Measurements from ENCODE around the gene DAPK3. TPM values are rescaled to one million over a fixed set of nuclear protein-coding genes. Genes with fewer than 3 reads are reported as not detected.
A peak's percentile ranks its signal among the peaks of the same experiment; 100 is the strongest.
"Not testable (repeated sequence)": the region's sequence is repeated elsewhere in the genome, so short reads cannot be mapped to it uniquely, and the experiment has no call there.

The DAPK3 gene
- total and polyA plus RNA-seq, 9 donors: 51.2 to 88.5 (median 78.9) TPM

GRCh38 chr19:4014541-4015491 lies 43.9 kb upstream of the DAPK3 start:
- H3K4me3 ChIP-seq (ENCODE audit: low read length): no peak overlapping the region
- H3K27ac ChIP-seq (ENCODE audit: low read length): peak overlapping the region; percentile 43
- no peaks in the 10 kb centered on the region for H3K27me3 ChIP-seq (ENCODE audit: control insufficient read depth, insufficient read depth, low read length)
- peaks cover 61% of the 10 kb centered on the region for H3K4me1 ChIP-seq (ENCODE audit: control insufficient read depth, insufficient read depth, low read length)
- no peaks in the 10 kb centered on the region for H3K9me3 ChIP-seq (replicated peaks; ENCODE audit: control insufficient read depth, low read depth, low read length)
- WGBS (ENCODE audit: insufficient coverage): 58% methylated on average over 21 of the region's 25 CpGs
- H3K36me3 ChIP-seq (ENCODE audit: control insufficient read depth, insufficient read depth, low read length): peaks cover 64% of the 10 kb centered on the region
- DNase-seq: no peak

DNA sequence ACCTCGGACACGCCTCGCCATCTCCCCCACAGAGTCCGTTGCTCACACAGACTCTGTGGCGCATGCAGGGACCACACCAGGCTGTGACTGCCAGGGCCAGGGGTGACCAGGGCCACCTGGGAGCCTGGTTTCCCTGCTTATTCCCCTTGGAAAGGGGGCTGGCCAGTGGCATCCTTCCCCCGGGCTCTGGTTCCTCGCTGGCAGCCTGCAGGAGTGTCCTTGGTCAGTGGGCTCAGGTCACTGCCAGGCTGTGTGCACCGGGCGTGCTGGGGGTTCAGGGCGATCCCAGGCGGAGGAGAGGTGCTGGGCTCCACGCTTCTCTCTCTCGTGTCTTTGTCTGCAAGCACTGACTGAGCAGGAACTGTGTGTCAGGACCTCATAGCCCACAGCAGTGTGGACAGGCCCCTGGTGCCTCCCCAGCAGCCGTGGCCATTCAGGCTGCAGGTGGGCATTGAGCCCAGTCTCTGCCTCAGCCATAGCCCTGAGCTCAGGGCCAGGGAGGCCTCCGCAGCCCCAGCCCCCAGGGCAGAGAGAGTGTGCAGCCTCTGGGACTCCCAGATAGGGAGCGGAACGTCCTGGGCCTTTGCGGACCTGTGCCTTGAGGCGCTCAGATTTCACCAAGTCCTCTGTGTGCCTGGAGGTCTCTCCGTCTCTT lies 43.1 kb upstream of the DAPK3 start:
- Histone ChIP-seq H3K36me3 (ENCODE audit: control insufficient read depth, insufficient read depth, low read length) (peaks cover 61% of the 10 kb centered on the region), H3K9me3 (replicated peaks; ENCODE audit: control insufficient read depth, low read depth, low read length) (no peaks in the 10 kb centered on the region), H3K27ac (ENCODE audit: low read length) (no peak overlapping the region), H3K4me3 (ENCODE audit: low read length) (no peak overlapping the region), H3K4me1 (ENCODE audit: control insufficient read depth, insufficient read depth, low read length) (peaks cover 66% of the 10 kb centered on the region), H3K27me3 (ENCODE audit: control insufficient read depth, insufficient read depth, low read length) (no peaks in the 10 kb centered on the region)
- 84% methylated on average over 19 of the region's 20 CpGs for WGBS (ENCODE audit: insufficient coverage)
- DNase-seq: no peak

GRCh38 chr19:4012975-4013634 lies 42.2 kb upstream of the DAPK3 start:
- 94% methylated on average over 31 of the region's 33 CpGs for WGBS (ENCODE audit: insufficient coverage)
- H3K36me3 ChIP-seq (ENCODE audit: control insufficient read depth, insufficient read depth, low read length): peaks cover 56% of the 10 kb centered on the region
- peaks cover 69% of the 10 kb centered on the region for H3K4me1 ChIP-seq (ENCODE audit: control insufficient read depth, insufficient read depth, low read length)
- H3K9me3 ChIP-seq (replicated peaks; ENCODE audit: control insufficient read depth, low read depth, low read length): no peaks in the 10 kb centered on the region
- DNase-seq: no peak
- no peaks in the 10 kb centered on the region for H3K27me3 ChIP-seq (ENCODE audit: control insufficient read depth, insufficient read depth, low read length)
- H3K27ac ChIP-seq (ENCODE audit: low read length): no peak overlapping the region
- H3K4me3 ChIP-seq (ENCODE audit: low read length): no peak overlapping the region

DNA sequence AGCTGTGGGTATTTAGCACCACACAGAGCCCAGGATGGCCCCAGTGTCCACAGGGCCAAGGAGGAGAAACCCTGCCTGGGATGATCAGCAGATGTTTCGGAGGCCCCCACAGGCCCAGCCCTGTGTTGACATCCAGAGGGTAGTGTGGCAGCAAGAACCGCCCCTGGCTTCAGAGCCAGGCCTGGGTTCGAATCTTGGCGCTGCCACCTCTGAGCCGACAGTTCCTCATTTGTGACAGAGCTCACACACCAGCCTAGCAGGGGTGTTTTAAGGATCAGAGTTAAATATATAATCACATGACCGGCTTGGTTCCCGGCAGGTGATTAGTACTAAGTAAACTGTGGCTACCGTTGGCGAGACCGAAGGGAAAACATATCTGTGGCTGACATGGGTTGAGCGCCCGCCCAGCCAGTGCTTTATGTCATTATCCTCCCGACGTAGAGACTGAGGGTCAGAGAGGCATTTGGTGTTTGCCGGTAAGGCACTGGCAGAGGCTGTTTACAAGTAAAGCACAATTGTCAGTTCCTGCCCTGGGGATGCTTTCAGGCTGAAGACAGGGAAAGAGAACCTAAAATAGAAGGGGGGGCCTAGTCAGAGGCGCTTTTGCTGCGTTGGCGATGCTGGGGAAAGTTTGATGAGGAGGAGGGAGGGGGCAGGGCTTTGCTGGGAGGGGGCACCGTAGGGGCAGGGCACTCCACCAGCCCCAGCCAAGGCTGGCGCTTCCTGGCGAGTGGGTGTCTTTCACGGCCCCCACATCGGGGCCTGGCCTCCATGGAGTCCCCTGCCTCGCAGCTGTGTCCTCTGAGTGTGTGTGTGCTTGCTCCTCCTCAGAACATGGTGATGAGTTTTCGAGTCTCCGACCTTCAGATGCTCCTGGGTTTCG lies 41.4 kb upstream of the DAPK3 start:
- peaks cover 53% of the 10 kb centered on the region for H3K36me3 ChIP-seq (ENCODE audit: control insufficient read depth, insufficient read depth, low read length)
- H3K27ac ChIP-seq (ENCODE audit: low read length): no peak overlapping the region
- no peaks in the 10 kb centered on the region for H3K9me3 ChIP-seq (replicated peaks; ENCODE audit: control insufficient read depth, low read depth, low read length)
- H3K4me3 ChIP-seq (ENCODE audit: low read length): no peak overlapping the region
- peaks cover 68% of the 10 kb centered on the region for H3K4me1 ChIP-seq (ENCODE audit: control insufficient read depth, insufficient read depth, low read length)
- 86% methylated on average over 26 of the region's 27 CpGs for WGBS (ENCODE audit: insufficient coverage)
- DNase-seq: no peak
- no peaks in the 10 kb centered on the region for H3K27me3 ChIP-seq (ENCODE audit: control insufficient read depth, insufficient read depth, low read length)

- H3K36me3 ChIP-seq (ENCODE audit: control insufficient read depth, insufficient read depth, low read length): peaks cover 47% of the 10 kb centered on the region
- H3K4me3 ChIP-seq (ENCODE audit: low read length); DNase-seq; H3K9me3 ChIP-seq (replicated peaks; ENCODE audit: control insufficient read depth, low read depth, low read length); H3K27me3 ChIP-seq (ENCODE audit: control insufficient read depth, insufficient read depth, low read length): not testable (repeated sequence)
- peak overlapping the region; percentile 53 for H3K27ac ChIP-seq (ENCODE audit: low read length)
- peaks cover 71% of the 10 kb centered on the region for H3K4me1 ChIP-seq (ENCODE audit: control insufficient read depth, insufficient read depth, low read length)
- 88% methylated on average over 3 of the region's 6 CpGs for WGBS (ENCODE audit: insufficient coverage)
Observed at GRCh38 chr19:4011430-4011829, 40.5 kb upstream of the DAPK3 start.

DNA sequence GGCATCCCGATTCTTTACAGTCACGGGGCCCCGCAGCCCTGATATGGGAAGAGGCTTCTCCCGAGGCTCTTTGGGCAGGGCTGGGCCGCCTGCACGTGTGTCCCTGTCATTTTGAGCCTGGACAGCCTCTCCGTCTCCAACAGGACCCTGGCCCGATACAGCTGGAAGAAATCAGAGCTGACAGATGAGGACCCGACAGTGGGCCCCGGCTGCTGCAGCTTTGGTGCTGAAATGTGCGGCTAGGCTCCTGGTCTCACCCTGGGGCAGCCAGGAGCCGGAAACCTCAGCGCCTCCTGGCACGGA lies 39.9 kb upstream of the DAPK3 start:
- Histone ChIP-seq H3K4me1 (ENCODE audit: control insufficient read depth, insufficient read depth, low read length) (peaks cover 64% of the 10 kb centered on the region), H3K4me3 (ENCODE audit: low read length) (no peak overlapping the region), H3K36me3 (ENCODE audit: control insufficient read depth, insufficient read depth, low read length) (peaks cover 45% of the 10 kb centered on the region), H3K27me3 (ENCODE audit: control insufficient read depth, insufficient read depth, low read length) (no peaks in the 10 kb centered on the region), H3K9me3 (replicated peaks; ENCODE audit: control insufficient read depth, low read depth, low read length) (no peaks in the 10 kb centered on the region), H3K27ac (ENCODE audit: low read length) (peak overlapping the region; percentile 89)
- no peak for DNase-seq
- WGBS (ENCODE audit: insufficient coverage): 27% methylated on average over 11 of the region's 14 CpGs

- H3K4me3 ChIP-seq (ENCODE audit: low read length): no peak overlapping the region
- WGBS (ENCODE audit: insufficient coverage): 32% methylated on average over 24 of the region's 24 CpGs
- DNase-seq: peak; percentile 68
- H3K4me1 ChIP-seq (ENCODE audit: control insufficient read depth, insufficient read depth, low read length): peaks cover 58% of the 10 kb centered on the region
- H3K27ac ChIP-seq (ENCODE audit: low read length): peak overlapping the region; percentile 89
- H3K27me3 ChIP-seq (ENCODE audit: control insufficient read depth, insufficient read depth, low read length): no peaks in the 10 kb centered on the region
- H3K36me3 ChIP-seq (ENCODE audit: control insufficient read depth, insufficient read depth, low read length): peaks cover 43% of the 10 kb centered on the region
- no peaks in the 10 kb centered on the region for H3K9me3 ChIP-seq (replicated peaks; ENCODE audit: control insufficient read depth, low read depth, low read length)
Observed at GRCh38 chr19:4009990-4010807, 39.3 kb upstream of the DAPK3 start.

DNA sequence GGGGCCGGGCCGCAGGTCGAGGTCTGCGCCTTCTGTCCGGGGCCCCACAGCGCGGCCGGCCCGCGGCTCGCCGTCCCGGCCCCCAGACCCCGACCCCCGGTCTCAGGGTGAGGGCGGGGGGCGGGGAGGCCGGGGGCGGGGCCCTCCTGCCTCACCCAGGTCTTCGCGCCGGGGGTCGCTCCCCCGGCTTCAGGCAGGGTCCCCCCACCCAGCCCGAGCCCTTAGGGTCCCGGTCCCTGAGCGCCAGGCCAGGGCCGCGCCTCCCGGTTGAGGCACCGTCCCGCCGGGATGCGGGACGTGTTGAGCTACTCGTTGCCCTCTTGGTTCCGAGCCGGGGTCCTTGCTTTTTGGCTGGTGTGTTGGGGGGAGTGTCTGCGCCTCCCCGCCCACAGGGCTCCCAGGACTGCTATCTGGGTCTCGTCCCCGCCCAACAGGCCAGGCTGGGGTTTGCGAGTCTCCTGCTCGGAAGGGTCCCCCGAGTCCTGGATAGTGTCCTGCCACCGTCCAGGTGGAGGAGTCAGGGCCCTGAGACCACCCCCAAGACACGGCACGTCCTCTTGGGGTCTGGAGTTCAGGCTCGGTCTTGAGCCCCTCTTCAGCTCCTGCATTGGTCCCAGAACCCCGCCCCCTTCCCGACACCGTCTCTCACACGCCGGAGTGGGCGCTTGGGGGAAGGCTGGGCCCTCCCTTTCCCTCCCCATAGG lies 37.1 kb upstream of the DAPK3 start:
- Histone ChIP-seq H3K4me3 (ENCODE audit: low read length) (peak overlapping the region; percentile 89), H3K27me3 (ENCODE audit: control insufficient read depth, insufficient read depth, low read length) (no peaks in the 10 kb centered on the region), H3K36me3 (ENCODE audit: control insufficient read depth, insufficient read depth, low read length) (peaks cover 21% of the 10 kb centered on the region), H3K4me1 (ENCODE audit: control insufficient read depth, insufficient read depth, low read length) (peaks cover 46% of the 10 kb centered on the region), H3K9me3 (replicated peaks; ENCODE audit: control insufficient read depth, low read depth, low read length) (no peaks in the 10 kb centered on the region), H3K27ac (ENCODE audit: low read length) (peak overlapping the region; percentile 89)
- DNase-seq: peak; percentile 70
- 0% methylated on average over 36 of the region's 55 CpGs for WGBS (ENCODE audit: insufficient coverage)
